ENCODE results near the gene SYT6. TPM values are rescaled to one million over a fixed set of nuclear protein-coding genes. Genes with fewer than 3 reads are reported as not detected.

SYT6 gene
- total RNA-seq, 1 experiment from 2014 or later: not detected

- CTCF ChIA-PET: no interaction called here
- H3K36me3 Mint-ChIP-seq (ENCODE audit: insufficient read depth, unreplicated experiment): no peaks in the 10 kb centered on the region
- no TSS peak for BruUV-seq (replicated peaks)
- H3K4me3 Mint-ChIP-seq (ENCODE audit: low read depth, unreplicated experiment): no peak overlapping the region
- H3K27ac Mint-ChIP-seq (ENCODE audit: unreplicated experiment): no peak overlapping the region
- no peaks in the 10 kb centered on the region for H3K9me3 Mint-ChIP-seq (ENCODE audit: low read depth, unreplicated experiment)
- H3K27me3 Mint-ChIP-seq (ENCODE audit: unreplicated experiment): peaks cover 100% of the 10 kb centered on the region
- TF ChIP-seq CTCF (IDR thresholded peaks at IDR 0.05; ENCODE audit: unreplicated experiment): no peak
- DNase-seq: no peak
- intact Hi-C loops (cut with micrococcal nuclease; ENCODE audit: unreplicated experiment): no loop called here
- no peaks in the 10 kb centered on the region for H3K4me1 Mint-ChIP-seq (ENCODE audit: low read depth, unreplicated experiment)
These were observed 70.6 kb downstream of the SYT6 start for GRCh38 chr1:114082867-114083585.

- Mint-ChIP-seq H3K27ac (ENCODE audit: unreplicated experiment) (no peak overlapping the region), H3K27me3 (ENCODE audit: unreplicated experiment) (peaks cover 100% of the 10 kb centered on the region), H3K36me3 (ENCODE audit: insufficient read depth, unreplicated experiment) (no peaks in the 10 kb centered on the region), H3K9me3 (ENCODE audit: low read depth, unreplicated experiment) (no peaks in the 10 kb centered on the region), H3K4me3 (ENCODE audit: low read depth, unreplicated experiment) (no peak overlapping the region), H3K4me1 (ENCODE audit: low read depth, unreplicated experiment) (no peaks in the 10 kb centered on the region)
- BruUV-seq (replicated peaks): no TSS peak
- CTCF ChIA-PET: no interaction called here
- TF ChIP-seq CTCF (IDR thresholded peaks at IDR 0.05; ENCODE audit: unreplicated experiment): no peak
- no peak for DNase-seq
- intact Hi-C loops (cut with micrococcal nuclease; ENCODE audit: unreplicated experiment): no loop called here
These were observed 71.4 kb downstream of the SYT6 start for GRCh38 chr1:114082304-114082630.

- Mint-ChIP-seq H3K27ac (ENCODE audit: unreplicated experiment) (no peak overlapping the region), H3K4me1 (ENCODE audit: low read depth, unreplicated experiment) (no peaks in the 10 kb centered on the region), H3K36me3 (ENCODE audit: insufficient read depth, unreplicated experiment) (no peaks in the 10 kb centered on the region), H3K27me3 (ENCODE audit: unreplicated experiment) (peaks cover 100% of the 10 kb centered on the region), H3K9me3 (ENCODE audit: low read depth, unreplicated experiment) (no peaks in the 10 kb centered on the region), H3K4me3 (ENCODE audit: low read depth, unreplicated experiment) (no peak overlapping the region)
- intact Hi-C loops (cut with micrococcal nuclease; ENCODE audit: unreplicated experiment): no loop called here
- DNase-seq: no peak
- CTCF ChIA-PET: no interaction called here
- no TSS peak for BruUV-seq (replicated peaks)
- TF ChIP-seq CTCF (IDR thresholded peaks at IDR 0.05; ENCODE audit: unreplicated experiment): no peak
These were observed 72.0 kb downstream of the SYT6 start for GRCh38 chr1:114081437-114082303.

GRCh38 chr1:114080511-114081436, 72.9 kb downstream of the SYT6 start:
- Mint-ChIP-seq H3K4me3 (ENCODE audit: low read depth, unreplicated experiment) (no peak overlapping the region), H3K27me3 (ENCODE audit: unreplicated experiment) (peaks cover 100% of the 10 kb centered on the region), H3K4me1 (ENCODE audit: low read depth, unreplicated experiment) (no peaks in the 10 kb centered on the region), H3K9me3 (ENCODE audit: low read depth, unreplicated experiment) (no peaks in the 10 kb centered on the region), H3K27ac (ENCODE audit: unreplicated experiment) (no peak overlapping the region), H3K36me3 (ENCODE audit: insufficient read depth, unreplicated experiment) (no peaks in the 10 kb centered on the region)
- BruUV-seq (replicated peaks): no TSS peak
- CTCF ChIA-PET: no interaction called here
- TF ChIP-seq CTCF (IDR thresholded peaks at IDR 0.05; ENCODE audit: unreplicated experiment): no peak
- intact Hi-C loops (cut with micrococcal nuclease; ENCODE audit: unreplicated experiment): no loop called here
- no peak for DNase-seq
